ENCODE data around the gene PPP2R2B. TPM values are rescaled to one million over a fixed set of nuclear protein-coding genes. Genes with fewer than 3 reads are reported as not detected.

The PPP2R2B gene
- total RNA-seq, 1 experiment from 2014 or later: not detected

DNA sequence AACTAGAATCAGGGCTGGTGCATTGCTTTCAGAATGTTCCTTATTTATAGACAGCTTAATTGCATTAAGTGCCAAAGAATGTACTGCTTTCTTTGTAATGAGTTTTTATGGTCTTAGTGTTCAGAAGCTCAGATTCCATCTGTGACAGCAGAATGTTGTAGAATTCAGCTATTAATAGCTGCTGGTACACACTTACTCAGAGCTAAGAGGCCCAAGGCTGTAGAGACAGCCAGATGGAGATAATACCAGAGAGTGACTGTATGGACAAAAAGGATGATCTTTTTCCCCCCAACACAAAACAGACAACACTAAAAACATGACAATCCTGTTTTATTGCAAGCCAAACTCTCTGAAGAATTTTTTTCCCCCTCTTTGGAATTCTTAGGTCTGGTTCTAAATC lies 50.2 kb downstream of the PPP2R2B start:
- no peak for TF ChIP-seq EZH2 (IDR thresholded peaks at IDR 0.05; ENCODE audit: borderline replicate concordance, low read depth, low read length, poor library complexity, severe bottlenecking)
- TF ChIP-seq, protein P1, sequence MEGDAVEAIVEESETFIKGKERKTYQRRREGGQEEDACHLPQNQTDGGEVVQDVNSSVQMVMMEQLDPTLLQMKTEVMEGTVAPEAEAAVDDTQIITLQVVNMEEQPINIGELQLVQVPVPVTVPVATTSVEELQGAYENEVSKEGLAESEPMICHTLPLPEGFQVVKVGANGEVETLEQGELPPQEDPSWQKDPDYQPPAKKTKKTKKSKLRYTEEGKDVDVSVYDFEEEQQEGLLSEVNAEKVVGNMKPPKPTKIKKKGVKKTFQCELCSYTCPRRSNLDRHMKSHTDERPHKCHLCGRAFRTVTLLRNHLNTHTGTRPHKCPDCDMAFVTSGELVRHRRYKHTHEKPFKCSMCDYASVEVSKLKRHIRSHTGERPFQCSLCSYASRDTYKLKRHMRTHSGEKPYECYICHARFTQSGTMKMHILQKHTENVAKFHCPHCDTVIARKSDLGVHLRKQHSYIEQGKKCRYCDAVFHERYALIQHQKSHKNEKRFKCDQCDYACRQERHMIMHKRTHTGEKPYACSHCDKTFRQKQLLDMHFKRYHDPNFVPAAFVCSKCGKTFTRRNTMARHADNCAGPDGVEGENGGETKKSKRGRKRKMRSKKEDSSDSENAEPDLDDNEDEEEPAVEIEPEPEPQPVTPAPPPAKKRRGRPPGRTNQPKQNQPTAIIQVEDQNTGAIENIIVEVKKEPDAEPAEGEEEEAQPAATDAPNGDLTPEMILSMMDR (conservative IDR thresholded peaks at IDR 0.05; ENCODE audit: low read depth, low read length): no peak
- ChIA-PET CTCF (no interaction called here), POLR2A (ENCODE audit: low non-redundant PET) (no interaction called here)
- BruUV-seq (replicated peaks): no TSS peak
- Histone ChIP-seq H3K9me3 (ENCODE audit: low read depth, low read length, poor library complexity, severe bottlenecking) (no peaks in the 10 kb centered on the region), H3K4me1 (ENCODE audit: insufficient read depth, low read length, poor library complexity, severe bottlenecking) (no peaks in the 10 kb centered on the region), H3K27ac (ENCODE audit: low read depth, low read length, poor library complexity, severe bottlenecking) (no peak overlapping the region), H3K27me3 (replicated peaks; ENCODE audit: insufficient read depth, low read depth, low read length, poor library complexity) (peaks cover 26% of the 10 kb centered on the region), H3K4me3 (ENCODE audit: low read depth, low read length, poor library complexity, severe bottlenecking) (no peak overlapping the region), H3K36me3 (ENCODE audit: insufficient read depth, low read length, poor library complexity, severe bottlenecking) (no peaks in the 10 kb centered on the region)
- DNase-seq (ENCODE audit: low spot score): no peak
- intact Hi-C loops (cut with micrococcal nuclease; ENCODE audit: unreplicated experiment): no loop called here

GRCh38 chr5:146827901-146828300 lies 50.7 kb downstream of the PPP2R2B start:
- intact Hi-C loops (cut with micrococcal nuclease; ENCODE audit: unreplicated experiment): no loop called here
- CTCF ChIA-PET: no interaction called here

DNA sequence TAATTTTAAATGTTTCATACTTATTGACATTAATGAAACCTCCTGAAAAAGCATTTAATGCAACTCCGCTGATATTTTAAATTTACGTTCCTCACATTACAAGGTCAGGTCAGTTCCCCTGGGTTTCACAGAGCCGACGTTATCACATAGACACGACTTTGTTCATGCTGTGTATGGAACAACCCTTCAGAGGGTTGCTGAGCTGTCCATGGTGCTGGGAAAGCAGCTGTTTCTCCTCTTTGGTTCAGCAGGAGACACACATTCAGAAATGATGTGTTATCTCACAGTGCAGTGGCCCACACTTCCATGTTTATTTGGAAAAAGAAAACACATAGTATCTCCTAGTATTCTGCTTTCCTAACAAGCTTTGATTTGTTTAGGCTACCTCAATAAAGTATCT lies 53.5 kb downstream of the PPP2R2B start:
- DNase-seq (ENCODE audit: low spot score): peak; percentile 50
- TF ChIP-seq, protein P1 (conservative IDR thresholded peaks at IDR 0.05; ENCODE audit: low read depth, low read length): no peak
- no peak for TF ChIP-seq EZH2 (IDR thresholded peaks at IDR 0.05; ENCODE audit: borderline replicate concordance, low read depth, low read length, poor library complexity, severe bottlenecking)
- no peaks in the 10 kb centered on the region for H3K4me1 ChIP-seq (ENCODE audit: insufficient read depth, low read length, poor library complexity, severe bottlenecking)
- no TSS peak for BruUV-seq (replicated peaks)
- no peak overlapping the region for H3K27ac ChIP-seq (ENCODE audit: low read depth, low read length, poor library complexity, severe bottlenecking)
- no peak overlapping the region for H3K4me3 ChIP-seq (ENCODE audit: low read depth, low read length, poor library complexity, severe bottlenecking)
- H3K27me3 ChIP-seq (replicated peaks; ENCODE audit: insufficient read depth, low read depth, low read length, poor library complexity): peaks cover 20% of the 10 kb centered on the region
- H3K36me3 ChIP-seq (ENCODE audit: insufficient read depth, low read length, poor library complexity, severe bottlenecking): no peaks in the 10 kb centered on the region
- intact Hi-C loops (cut with micrococcal nuclease; ENCODE audit: unreplicated experiment): no loop called here
- H3K9me3 ChIP-seq (ENCODE audit: low read depth, low read length, poor library complexity, severe bottlenecking): no peaks in the 10 kb centered on the region
- CTCF ChIA-PET: no interaction called here
- POLR2A ChIA-PET (ENCODE audit: low non-redundant PET): no interaction called here

More at GRCh38 chr5:146827901-146828300, 50.7 kb downstream of the PPP2R2B start:
- Histone ChIP-seq H3K27ac (ENCODE audit: low read depth, low read length, poor library complexity, severe bottlenecking) (no peak overlapping the region), H3K4me3 (ENCODE audit: low read depth, low read length, poor library complexity, severe bottlenecking) (no peak overlapping the region), H3K9me3 (ENCODE audit: low read depth, low read length, poor library complexity, severe bottlenecking) (no peaks in the 10 kb centered on the region), H3K4me1 (ENCODE audit: insufficient read depth, low read length, poor library complexity, severe bottlenecking) (no peaks in the 10 kb centered on the region), H3K36me3 (ENCODE audit: insufficient read depth, low read length, poor library complexity, severe bottlenecking) (no peaks in the 10 kb centered on the region), H3K27me3 (replicated peaks; ENCODE audit: insufficient read depth, low read depth, low read length, poor library complexity) (peaks cover 26% of the 10 kb centered on the region)
- POLR2A ChIA-PET (ENCODE audit: low non-redundant PET): no interaction called here
- no TSS peak for BruUV-seq (replicated peaks)
- no peak for DNase-seq (ENCODE audit: low spot score)
- TF ChIP-seq, protein P1 (conservative IDR thresholded peaks at IDR 0.05; ENCODE audit: low read depth, low read length): no peak
- no peak for TF ChIP-seq EZH2 (IDR thresholded peaks at IDR 0.05; ENCODE audit: borderline replicate concordance, low read depth, low read length, poor library complexity, severe bottlenecking)
